Body of pancreas (tissue), 4 donors: ENCODE measurements around the gene KLHDC4. TPM values are rescaled to one million over a fixed set of nuclear protein-coding genes. Genes with fewer than 3 reads are reported as not detected.
"Not testable (repeated sequence)": the region's sequence is repeated elsewhere in the genome, so short reads cannot be mapped to it uniquely, and the experiment has no call there.

ENCODE experiments used
- ATAC-seq: fragments of 150-250 bp; one replicate; pipeline ENCODE4 v1.9.1; 2016
- DNase-seq, 4 donors: peaks; one replicate each; pipeline ENCODE4 v3.0.0-alpha.2; 2019
- H3K27ac ChIP-seq, 4 donors: fragments of 200-600 bp; sonication (generic); 1 replicate in 3 of 4; 2 replicates in 1 of 4; pipeline versions ENCODE4 v1.5.1 to v1.6.1; 2016 to 2019; ENCODE audit warnings: mild to moderate bottlenecking in 1 of 4, mixed read lengths in 1 of 4, moderate library complexity in 1 of 4
- H3K27me3 ChIP-seq, 2 donors: fragments of 200-600 bp; sonication (generic); one replicate each; pipeline ENCODE4 v1.6.0; 2016; ENCODE audit warnings: mild to moderate bottlenecking in 1 of 2
- H3K36me3 ChIP-seq, 2 donors: fragments of 200-600 bp; sonication (generic); replicated peaks in 1 of 2; 2 replicates each; pipeline ENCODE4 v1.5.1; 2016; ENCODE audit warnings: low read depth in 2 of 2; ENCODE audit not compliant: insufficient read depth in 1 of 2
- H3K4me1 ChIP-seq: fragments of 200-600 bp; sonication (generic); one replicate; pipeline ENCODE4 v1.6.0; 2016
- H3K4me3 ChIP-seq, 2 donors: fragments of 200-600 bp; sonication (generic); 1 replicate in 1 of 2; 2 replicates in 1 of 2; pipeline ENCODE4 v1.5.1; 2016 to 2019
- H3K9me3 ChIP-seq, 3 donors: fragments of 200-600 bp; sonication (generic); 1 replicate in 2 of 3; 2 replicates in 1 of 3; pipeline ENCODE4 v1.5.1; 2016
- POLR2A ChIP-seq, 3 donors: fragments of 450-650 bp; IDR thresholded peaks; one replicate each; pipeline ENCODE4 v1.6.1; 2016; ENCODE audit warnings: antibody characterized with exemption in 3 of 3, mild to moderate bottlenecking in 2 of 3
- WGBS, 2 donors: methylation state at CpG; one replicate each; pipeline ENCODE4 v1.1.5; 2017; 5-methylcytosine and 5-hydroxymethylcytosine counted together
- intact Hi-C: fragments of 100-400 bp; cut with DNase I; formaldehyde crosslinking; loops from one replicate; pipeline ENCODE4 v1.15.1; 2023
- total RNA-seq, 2 donors: library from RNA; depleted of rRNA; stranded (reverse); fragments of >200 nt; gene quantifications; one replicate each; pipeline ENCODE4 v1.1.0, GENCODE V29; 2016
- TF ChIP-seq, protein P1 (sequence below), 7 experiments: fragments of 450-650 bp in 4 of 7; fragments of 200-600 bp in 3 of 7; sonication (generic) in 3 of 7; IDR thresholded peaks; one replicate each; pipeline ENCODE4 v1.5.1; 2016 to 2019; ENCODE audit warnings: antibody characterized with exemption in 7 of 7

The KLHDC4 gene
- 10 to 100 TPM; 25.4 to 82.1 TPM for total RNA-seq

DNA sequence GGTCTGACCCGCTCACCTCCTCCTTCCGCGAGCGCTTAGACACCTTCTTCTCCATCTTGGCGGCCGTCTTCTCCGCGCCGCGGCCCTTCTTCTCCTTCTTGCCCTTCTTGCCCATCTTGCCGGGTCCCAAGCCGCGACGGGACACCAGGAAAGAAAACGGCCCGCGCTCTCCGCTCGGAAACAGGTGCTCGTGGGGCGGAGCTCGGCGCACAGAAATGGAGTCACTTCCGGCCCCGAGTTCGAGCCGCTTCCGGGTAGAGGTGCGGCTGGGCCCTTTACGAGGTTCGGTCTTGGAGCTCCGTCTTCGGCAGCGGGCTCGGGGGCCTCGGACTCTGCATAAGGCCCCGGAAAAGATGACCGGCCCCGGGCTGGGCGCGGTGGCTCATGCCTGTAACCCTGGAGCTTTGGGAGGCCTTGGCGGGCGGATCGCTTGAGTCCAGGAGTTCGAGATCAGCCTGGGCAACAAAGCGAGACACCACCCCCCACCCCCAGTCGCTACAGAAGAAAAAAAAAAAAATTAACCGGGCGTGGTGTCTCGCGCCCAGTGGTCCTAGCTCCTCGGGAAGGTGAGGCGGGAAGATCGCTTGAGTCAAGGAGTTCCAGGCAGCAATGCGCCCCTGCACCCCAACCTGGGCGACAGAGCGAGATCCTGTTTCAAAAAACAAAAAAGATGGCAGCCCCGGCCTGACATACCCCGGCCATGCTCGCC is at the start of gene KLHDC4:
Gene KLHDC4, minus strand, starts transcription at position 211 of the 709 bp plus-strand sequence. Its CDS starts 96 bp downstream, at position 115.
- TF ChIP-seq POLR2A (IDR thresholded peaks at IDR 0.05): peak; percentile 56 to 86 (median 83)
- TF ChIP-seq, protein P1, sequence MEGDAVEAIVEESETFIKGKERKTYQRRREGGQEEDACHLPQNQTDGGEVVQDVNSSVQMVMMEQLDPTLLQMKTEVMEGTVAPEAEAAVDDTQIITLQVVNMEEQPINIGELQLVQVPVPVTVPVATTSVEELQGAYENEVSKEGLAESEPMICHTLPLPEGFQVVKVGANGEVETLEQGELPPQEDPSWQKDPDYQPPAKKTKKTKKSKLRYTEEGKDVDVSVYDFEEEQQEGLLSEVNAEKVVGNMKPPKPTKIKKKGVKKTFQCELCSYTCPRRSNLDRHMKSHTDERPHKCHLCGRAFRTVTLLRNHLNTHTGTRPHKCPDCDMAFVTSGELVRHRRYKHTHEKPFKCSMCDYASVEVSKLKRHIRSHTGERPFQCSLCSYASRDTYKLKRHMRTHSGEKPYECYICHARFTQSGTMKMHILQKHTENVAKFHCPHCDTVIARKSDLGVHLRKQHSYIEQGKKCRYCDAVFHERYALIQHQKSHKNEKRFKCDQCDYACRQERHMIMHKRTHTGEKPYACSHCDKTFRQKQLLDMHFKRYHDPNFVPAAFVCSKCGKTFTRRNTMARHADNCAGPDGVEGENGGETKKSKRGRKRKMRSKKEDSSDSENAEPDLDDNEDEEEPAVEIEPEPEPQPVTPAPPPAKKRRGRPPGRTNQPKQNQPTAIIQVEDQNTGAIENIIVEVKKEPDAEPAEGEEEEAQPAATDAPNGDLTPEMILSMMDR (IDR thresholded peaks at IDR 0.05): no peak
- 1 to 4% methylated on average over 23 to 60 of the region's 60 CpGs for WGBS, 2 donors
- H3K4me3 ChIP-seq: peak within 1 kb of the TSS; percentile 79 to 100
- peak within 1 kb of the TSS; percentile 50 to 92 (median 72) for H3K27ac ChIP-seq
- no peaks in the 10 kb centered on the region for H3K27me3 ChIP-seq
- ATAC-seq (peak; percentile 94), DNase-seq (peak; percentile 88 to 94 (median 90))
- peaks cover 24% of the 10 kb centered on the region for H3K4me1 ChIP-seq
- no peaks in the 10 kb centered on the region for H3K9me3 ChIP-seq
- intact Hi-C loops: no loop called here
- peaks cover 0 to 5% of the 10 kb centered on the region in 2 donors for H3K36me3 ChIP-seq

DNA sequence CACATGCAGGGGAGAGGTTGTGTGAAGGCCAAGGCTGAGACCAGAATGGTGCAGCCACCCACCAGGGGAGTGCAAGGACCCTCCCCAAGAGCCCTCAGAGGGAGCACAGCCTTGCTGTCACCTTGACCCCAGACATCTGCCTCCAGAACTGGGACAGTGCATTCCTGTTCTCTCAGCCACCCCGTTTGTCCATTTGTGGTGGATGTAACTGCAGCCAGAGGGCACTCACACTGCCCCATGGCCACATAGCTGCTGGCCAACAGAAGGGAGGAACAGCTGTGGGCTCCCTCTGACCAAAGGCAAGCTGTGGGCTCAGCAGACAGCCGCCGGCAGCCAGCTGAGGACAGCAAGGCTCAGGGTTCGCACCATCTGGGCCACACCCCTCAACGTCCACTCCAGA is 49.8 kb upstream of the KLHDC4 start:
- no peaks in the 10 kb centered on the region for H3K36me3 ChIP-seq
- H3K27ac ChIP-seq: no peak overlapping the region
- intact Hi-C loops: no loop called here
- 49 to 69% methylated on average over 3 to 4 of the region's 5 CpGs for WGBS, 2 donors
- TF ChIP-seq, protein P1 (IDR thresholded peaks at IDR 0.05): peak in 1 of 7 experiments; percentile 3
- TF ChIP-seq POLR2A (IDR thresholded peaks at IDR 0.05): no peak
- DNase-seq: no peak
- H3K9me3 ChIP-seq: peaks cover 0 to 14% (median 0%) of the 10 kb centered on the region in 3 donors
- H3K4me3 ChIP-seq: no peak overlapping the region
- no peak for ATAC-seq
- H3K4me1 ChIP-seq: no peaks in the 10 kb centered on the region
- H3K27me3 ChIP-seq: no peaks in the 10 kb centered on the region

DNA sequence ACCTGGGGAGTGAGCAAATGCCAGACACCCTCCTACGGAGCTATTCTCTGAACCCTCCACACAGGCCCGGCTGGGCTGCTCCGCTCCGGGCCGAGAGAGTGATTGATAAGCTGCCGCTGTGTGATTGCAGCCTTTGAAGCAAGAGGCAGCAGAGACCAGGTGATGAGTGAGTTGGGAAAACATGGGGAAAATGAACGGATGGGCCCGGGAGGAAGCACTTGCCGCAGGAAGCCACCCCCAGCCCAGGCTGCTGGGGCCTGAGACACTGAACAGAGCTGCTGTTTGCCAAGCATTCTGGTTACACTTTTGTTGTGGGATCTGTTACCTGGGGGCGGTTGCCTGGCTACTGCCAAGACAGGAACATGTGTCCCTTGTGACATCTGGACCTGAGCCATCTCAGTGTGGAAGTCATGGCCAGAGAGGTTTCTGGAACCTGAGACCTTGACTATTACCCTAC is 46.4 kb upstream of the KLHDC4 start:
- DNase-seq (peak in 3 of 4 donors; percentile 48 to 53 (median 52)), ATAC-seq (no peak)
- intact Hi-C loops: no loop called here
- no peak for TF ChIP-seq POLR2A (IDR thresholded peaks at IDR 0.05)
- TF ChIP-seq, protein P1 (IDR thresholded peaks at IDR 0.05): peak in 1 of 7 experiments; percentile 10
- peaks cover 0 to 7% (median 0%) of the 10 kb centered on the region in 3 donors for H3K9me3 ChIP-seq
- H3K4me1 ChIP-seq: peaks cover 2% of the 10 kb centered on the region
- 52 to 54% methylated on average over 7 to 10 of the region's 10 CpGs for WGBS, 2 donors
- H3K36me3 ChIP-seq: no peaks in the 10 kb centered on the region
- no peaks in the 10 kb centered on the region for H3K27me3 ChIP-seq
- no peak overlapping the region for H3K4me3 ChIP-seq
- no peak overlapping the region for H3K27ac ChIP-seq

DNA sequence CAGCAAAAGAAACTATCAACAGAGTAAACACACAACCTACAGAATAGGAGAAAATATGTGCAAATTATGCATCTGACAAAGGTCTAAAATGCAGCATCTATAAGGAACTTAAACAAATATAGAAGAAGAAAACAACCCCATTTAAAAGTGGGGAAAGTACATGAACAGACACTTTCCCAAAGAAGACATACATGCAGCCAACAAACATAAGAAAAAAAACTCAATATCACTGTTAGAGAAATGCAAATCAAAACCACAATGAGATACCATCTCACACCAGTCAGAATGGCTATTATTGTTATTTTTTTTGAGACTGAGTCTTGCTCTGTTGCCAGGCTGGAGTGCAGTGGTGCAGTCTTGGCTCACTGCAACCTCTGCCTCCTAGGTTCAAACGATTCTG is 45.7 kb upstream of the KLHDC4 start:
- 50 to 61% methylated on average over 1 of the region's 1 CpG for WGBS, 2 donors
- not testable (repeated sequence) for H3K9me3 ChIP-seq

DNA sequence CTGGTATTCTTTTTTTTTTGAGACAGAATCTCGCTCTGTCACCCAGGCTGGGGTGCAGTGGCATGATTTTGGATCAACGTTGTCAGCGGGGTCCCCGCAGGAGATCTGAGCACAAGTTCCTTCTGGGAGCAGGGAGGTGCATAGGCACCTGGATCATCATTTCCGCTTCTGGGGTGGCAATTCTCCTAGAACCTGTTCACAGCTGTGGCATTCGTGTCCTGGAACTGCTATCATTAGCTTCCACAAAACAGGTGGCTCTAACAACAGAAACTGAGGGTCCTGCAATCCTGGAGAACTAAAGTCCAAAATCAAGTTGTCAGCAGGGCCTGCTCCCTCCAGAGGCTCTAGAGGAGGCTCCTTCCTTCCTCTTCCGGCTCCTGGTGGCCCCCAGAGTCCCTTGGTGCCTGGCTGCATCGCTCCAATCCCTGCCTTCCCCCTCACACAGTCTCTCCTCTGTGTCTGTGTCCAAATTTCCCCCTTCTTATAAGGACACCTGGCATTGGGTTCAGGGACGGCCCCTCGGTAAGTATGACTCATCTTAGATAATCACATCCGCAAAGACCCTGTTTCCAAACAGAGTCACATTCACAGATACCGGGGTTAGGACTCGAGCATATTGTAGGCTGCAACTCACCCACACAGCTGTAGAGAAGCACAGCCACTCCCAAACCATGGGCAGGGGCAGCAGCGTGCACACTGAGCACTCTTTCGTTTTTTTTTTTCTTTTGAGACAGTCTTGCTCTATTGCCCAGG is 43.5 kb upstream of the KLHDC4 start:
- H3K27ac ChIP-seq: no peak overlapping the region
- TF ChIP-seq, protein P1 (IDR thresholded peaks at IDR 0.05): no peak
- TF ChIP-seq POLR2A (IDR thresholded peaks at IDR 0.05): no peak
- no peaks in the 10 kb centered on the region for H3K36me3 ChIP-seq
- intact Hi-C loops: no loop called here
- H3K27me3 ChIP-seq: no peaks in the 10 kb centered on the region
- H3K9me3 ChIP-seq: no peaks in the 10 kb centered on the region
- peaks cover 20% of the 10 kb centered on the region for H3K4me1 ChIP-seq
- ATAC-seq: no peak
- no peak for DNase-seq
- WGBS, 2 donors: 66 to 71% methylated on average over 14 to 15 of the region's 15 CpGs
- H3K4me3 ChIP-seq: no peak overlapping the region

More for the DNA sequence above, 45.7 kb upstream of the KLHDC4 start:
- H3K27me3 ChIP-seq, H3K4me1 ChIP-seq, H3K4me3 ChIP-seq, ATAC-seq, H3K27ac ChIP-seq, intact Hi-C loops, H3K36me3 ChIP-seq, DNase-seq: not testable (repeated sequence)
